Activated T-helper 1 cell treated with anti-CD3 and anti-CD28 coated beads, Interleukin-2, amount 50 U/mL, for 16 hours (primary cell): ENCODE results near the gene LAP3.
A peak's percentile ranks its signal among the peaks of the same experiment; 100 is the strongest.
"Not testable (repeated sequence)": the region's sequence is repeated elsewhere in the genome, so short reads cannot be mapped to it uniquely, and the experiment has no call there.

Experiments used
- DNase-seq, 2 donors: peaks; one replicate each; pipeline ENCODE4 v3.0.0-alpha.2; 2020; ENCODE audit warnings: low read depth in 1 of 2, low spot score in 1 of 2

LAP3 gene

DNA sequence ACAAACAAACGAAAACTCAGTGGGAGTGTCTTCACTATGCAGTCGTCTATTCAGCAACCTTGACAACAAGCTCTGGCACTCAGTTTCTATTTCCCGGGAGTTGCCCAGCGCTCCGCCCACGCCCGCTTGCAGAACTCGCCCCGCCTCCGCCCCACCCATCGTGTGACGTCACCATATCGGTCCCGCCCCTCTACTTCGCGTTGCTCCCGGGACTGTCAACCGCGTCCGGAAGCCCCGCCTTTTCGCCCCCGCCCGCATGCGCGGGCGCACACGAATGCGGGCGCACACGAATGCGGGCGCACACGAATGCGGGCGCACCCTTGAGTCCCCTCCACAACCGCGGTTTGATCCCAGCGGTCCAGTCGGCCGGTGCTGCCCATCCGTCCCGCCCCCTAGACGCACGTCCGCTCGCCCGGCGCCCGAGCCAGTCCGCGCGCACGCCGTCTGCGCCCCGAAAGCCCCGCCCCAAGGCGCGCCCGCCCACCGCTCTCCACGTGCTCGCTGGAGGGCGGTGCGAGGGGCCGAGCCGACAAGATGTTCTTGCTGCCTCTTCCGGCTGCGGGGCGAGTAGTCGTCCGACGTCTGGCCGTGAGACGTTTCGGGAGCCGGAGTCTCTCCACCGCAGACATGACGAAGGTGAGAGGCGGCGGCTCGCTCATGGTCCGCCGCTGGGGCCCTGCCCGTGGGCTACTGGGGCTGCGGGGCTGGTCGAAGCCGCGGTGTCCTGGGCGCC, at the start of gene LAP3:
LAP3 (plus strand) TSS at position 267 of the 733 bp plus-strand sequence; CDS start at position 535, 268 bp downstream.
- peak; percentile 97 to 99 for DNase-seq

DNA sequence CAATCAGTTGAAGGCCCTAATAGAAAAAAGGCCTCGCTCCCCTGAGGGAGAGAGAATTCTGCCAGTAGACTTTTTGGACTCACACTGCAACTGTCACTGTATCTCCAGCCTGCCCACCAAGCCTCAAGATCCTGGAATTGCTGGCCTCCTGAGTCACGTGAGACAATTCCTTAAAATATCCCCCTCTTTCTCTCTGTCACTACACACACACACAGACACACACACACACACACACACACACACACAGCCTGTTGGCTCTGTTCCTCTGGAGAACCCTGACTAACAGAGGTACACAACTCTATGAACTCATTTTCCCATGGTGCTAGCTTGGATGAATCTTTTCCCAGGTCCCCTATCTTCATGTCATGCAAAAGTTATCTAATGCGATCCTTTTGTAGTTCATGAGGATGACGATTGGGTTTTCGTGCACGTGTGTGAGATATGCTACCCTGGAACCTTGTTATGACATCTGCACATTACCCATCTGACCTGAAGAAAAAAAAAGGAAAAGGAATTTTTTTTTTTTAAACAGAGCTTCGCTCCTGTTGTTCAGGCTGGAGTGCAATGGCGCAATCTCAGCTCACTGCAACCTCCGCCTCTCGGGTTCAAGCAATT, 48.3 kb upstream of the LAP3 start:
- DNase-seq = no peak

DNA sequence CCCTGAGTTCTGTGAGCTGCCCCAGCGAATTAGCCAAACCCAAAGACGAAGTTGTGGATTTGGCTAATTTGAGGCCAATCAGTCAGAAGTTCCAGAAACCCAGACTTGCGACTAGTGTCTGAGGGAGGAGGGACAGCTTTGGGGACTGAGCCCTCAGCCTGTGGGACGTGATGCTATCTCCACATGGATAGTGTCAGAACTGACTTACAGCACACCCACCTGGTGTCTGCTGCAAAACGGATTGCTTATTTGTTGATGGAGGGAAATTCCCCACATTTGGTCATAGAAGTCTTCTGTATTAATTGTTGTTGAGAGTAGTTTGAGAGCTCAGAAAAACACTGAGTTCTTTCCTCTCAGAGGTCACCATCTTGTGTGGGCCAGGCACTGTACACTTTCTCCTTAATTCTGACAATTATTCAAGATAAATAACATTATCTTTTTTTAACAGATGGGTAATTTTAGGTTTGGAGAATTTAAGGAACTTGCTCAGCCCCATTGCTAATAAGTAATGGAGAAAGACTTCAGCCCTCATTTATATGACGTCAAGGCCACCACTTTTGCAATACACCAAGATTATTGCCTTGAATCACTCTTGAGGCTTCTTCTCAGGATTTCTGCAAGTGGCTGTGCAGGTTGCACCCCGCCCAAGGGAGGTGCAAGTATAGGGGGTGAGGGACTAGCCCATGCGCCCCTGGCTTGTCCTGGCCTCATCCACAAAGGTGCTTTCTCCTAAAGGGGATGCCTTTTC, 45.3 kb upstream of the LAP3 start:
- no peak for DNase-seq

DNA sequence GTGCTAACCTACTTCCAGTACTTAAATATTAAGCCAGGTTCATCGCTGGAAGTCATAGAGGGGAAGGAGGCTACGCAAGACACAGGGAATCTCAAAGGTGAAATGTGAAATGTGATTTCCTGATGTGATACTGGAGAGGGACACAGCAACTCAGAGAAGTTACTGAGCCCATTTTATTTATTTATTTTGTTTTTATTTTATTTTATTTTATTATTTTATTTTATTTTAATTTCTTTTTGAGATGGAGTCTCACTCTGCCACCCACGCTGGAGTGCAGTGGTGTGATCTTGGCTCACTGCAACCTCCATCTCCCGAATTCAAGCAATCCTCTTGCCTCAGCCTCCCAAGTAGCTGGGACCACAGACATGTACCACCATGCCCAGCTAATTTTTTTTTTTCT, 42.3 kb upstream of the LAP3 start:
- no peak for DNase-seq

DNA sequence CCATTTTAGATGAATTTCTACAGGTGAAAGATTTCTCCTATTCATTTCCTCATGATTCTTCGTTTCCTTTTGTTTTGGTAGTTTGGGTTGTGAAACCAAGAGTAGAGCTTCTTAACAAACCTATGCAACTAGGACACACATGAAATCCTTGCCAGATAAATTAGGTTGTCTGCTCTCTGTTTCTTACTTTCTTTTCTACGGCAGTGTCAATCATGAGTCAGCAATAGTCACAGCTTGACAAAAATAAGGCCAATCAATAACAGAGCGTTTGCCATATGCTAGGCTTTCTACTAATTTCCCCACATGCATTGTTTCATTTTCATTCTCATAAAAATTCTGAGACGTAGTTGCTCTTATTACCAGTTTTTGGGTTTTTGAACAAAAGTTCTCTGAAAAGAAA, 41.8 kb upstream of the LAP3 start:
- DNase-seq = no peak

DNA sequence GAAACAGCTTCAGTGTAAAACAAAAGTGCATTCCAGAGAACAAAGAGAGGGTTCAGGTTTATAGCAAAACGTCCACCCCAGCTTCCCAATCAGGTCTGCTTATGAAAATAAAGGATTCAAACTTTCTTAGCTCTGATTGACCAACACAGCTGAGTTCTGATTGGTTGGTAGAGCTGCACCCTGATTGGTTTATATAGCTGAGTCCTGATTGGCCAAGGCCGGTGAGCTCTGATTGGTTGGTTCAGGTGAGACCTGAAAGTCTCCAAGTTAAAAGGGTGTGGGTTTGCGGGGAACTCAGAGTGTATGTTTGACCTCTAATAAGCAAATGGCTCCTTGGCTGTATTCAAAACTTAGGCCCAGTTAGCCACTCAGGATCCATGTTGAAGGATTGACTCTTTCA, 41.1 kb upstream of the LAP3 start:
- DNase-seq = no peak

DNA sequence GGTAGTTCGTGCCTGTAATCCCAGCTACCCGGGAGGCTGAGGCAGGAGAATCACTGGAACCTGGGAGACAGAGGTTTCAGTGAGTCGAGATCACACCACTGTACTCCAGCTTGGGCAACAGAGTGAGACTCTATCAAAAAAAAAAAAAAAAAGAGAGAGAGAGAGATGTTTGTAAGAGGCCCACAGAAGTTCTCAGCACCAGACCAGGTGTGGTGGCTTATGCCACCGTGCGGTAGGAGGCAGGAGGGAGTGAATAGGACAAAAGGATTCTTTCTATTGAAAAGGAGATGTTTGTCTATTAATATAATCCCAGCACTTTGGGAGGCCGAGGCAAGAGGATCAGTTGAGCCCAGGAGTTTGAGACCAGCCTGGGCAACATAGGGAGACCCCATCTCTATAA, 39.9 kb upstream of the LAP3 start:
- not testable (repeated sequence) for DNase-seq

DNA sequence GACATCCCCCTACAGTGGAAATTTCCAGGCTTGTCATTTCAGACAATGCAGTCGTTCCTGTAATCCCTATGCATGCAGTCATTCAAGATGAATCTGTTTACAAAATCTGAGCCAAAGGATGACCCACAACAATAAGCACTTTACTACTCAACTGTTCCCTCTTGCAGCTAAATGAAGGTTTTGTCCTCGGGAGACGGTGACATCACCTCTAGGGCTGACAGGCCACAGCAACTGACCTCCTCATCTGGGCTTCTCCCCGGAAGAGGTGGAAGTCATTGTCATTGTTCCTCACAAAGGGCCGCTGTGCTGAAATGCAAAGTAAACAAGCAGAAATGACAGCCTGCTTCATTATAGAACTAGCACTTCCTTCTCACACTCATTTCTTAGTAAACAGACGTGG, 32.8 kb upstream of the LAP3 start:
- no peak for DNase-seq

DNA sequence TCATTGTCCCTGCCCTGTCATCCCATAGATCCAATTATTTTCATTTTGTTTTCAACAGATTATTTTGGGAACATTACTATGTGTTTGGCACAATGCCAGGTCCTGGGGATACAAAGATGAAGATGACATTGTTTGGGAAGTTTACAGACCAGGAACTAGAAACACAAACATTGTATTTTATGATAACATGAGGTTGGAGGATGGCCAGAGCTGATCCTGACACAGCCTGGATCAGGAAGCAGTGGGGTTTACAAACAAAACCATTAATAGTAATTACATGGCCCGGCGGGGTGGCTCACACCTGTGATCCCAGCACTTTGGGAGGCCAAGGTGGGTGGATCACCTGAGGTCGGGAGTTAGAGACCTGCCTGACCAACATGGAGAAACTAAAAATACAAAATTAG, 32.2 kb upstream of the LAP3 start:
- DNase-seq = no peak

DNA sequence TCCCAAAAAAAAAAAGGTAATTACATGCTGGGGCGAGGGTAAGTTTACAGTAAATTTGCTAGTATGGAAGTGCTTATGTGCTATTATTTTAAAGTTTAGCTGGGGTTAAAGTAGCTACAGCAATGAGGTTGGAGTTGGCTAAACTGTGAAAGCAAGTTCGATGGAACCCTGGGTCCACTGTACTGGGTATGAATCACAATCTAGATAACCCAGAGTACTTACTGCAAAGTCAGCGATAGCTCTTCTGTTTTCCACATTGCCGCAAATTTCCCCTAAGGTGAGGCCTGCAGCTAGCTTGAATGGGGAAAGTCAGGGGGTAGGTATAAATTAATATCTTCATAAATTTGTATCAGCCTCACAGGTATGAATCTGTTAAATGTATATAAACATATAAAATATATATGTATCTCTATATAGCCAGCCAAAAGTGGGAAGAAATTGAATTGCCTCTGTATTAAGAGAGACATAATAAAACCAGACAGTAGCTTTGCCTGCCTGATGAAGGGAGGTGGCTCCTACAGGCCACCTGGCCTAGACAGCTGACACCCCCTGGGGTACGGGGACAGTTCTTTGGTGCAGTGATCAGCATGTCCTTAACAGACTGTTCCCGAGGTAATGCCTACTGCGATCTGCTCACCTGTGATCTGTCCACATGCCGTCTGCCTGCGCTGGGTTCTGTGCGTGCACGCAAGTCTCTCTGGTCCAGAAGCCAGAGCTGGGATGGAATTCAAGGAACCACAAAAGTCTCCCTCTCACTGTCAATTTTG, 31.4 kb upstream of the LAP3 start:
- no peak for DNase-seq

DNA sequence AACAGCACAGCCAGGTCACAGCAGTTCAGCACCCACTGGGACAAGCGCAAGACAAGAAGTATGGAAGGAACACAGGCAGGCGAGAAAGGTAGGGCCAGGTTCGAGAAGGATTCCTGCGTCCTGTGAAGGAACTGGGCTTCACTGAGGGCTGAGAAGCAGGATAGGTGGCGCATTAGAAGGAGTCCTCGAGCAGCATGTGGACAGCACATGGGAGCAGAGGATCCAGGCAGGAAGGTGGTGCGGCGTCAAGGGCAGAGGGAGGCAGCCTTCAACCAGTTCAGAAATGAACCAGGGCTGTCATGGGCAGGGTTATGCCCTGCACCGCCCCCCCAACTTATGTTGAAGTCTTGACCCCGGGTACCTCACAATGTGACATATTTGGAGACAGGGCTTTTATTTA, 30.8 kb upstream of the LAP3 start:
- DNase-seq = no peak

DNA sequence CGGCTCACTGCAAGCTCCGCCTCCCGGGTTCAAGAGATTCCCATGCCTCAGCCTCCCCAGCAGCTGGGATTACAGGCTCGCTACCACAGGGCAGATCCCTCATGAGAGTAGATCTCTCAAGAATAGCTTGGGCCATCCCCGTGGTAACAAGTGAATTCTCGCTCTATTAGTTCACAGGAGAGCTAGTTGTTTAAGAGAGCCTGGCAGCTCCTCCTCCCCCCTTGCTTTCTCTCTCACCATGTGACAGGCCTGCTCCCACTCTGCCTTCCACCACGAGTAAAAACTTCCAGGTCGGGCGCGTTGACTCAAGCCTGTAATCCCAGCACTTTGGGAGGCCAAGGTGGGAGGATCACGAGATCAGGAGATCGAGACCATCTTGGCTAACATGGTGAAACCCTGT, 30.3 kb upstream of the LAP3 start:
- no peak for DNase-seq

DNA sequence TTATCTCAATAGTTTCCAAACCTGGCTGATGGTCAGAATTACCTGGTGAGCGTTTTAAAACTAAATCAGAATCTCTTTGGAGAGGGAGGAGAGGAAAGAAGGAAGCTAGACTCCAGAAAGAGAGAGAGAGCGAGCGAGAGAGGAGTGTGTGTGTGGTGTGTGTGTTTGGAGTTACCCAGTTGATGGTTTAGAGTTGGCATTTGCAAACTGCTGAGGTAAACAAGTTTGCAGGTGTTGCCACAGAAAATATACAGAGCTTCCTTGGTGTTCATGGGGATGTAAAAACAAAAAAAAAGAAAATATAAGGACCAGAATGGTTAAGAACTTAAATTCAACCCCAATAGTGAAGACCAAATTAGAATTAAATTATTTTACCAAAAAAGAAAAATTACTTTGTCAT, 26.4 kb upstream of the LAP3 start:
- DNase-seq = no peak

DNA sequence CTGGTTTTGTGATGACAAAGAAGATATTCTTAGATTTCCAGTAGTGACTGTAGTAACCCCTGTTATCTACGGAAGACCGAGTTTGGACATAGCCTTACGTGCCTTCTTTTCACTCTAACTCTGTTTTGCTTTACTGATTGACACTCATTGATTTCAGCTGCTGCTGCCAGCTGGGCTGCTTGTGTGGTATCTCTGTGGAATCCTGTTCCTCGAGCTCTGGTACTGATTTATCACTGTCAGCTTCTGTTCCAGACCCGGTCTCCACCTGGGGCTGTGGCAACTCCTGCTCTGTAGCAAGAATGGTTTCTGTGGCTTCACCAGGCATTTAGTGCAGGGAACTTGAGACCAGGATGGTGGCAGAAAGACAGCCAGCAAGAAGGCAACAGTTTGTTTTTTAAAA, 24.6 kb upstream of the LAP3 start:
- no peak for DNase-seq

DNA sequence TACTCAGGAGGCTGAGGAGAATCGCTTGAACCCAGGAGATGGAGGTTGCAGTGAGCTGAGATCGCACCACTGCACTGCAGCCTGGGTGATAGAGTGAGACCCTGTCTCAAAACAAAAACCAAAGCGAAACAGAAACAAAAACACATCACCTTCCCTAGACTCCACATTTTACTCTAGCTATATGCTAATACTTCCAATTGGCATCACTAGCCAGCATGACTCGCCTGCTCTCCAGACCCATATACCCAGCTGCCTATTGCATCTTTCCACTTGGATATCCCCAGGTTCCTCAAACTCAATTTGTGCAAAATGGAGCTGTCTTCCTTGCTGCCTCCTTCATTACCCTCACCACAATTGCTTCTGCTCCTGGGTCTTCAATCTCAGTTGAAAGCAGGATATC, 22.4 kb upstream of the LAP3 start:
- no peak for DNase-seq

DNA sequence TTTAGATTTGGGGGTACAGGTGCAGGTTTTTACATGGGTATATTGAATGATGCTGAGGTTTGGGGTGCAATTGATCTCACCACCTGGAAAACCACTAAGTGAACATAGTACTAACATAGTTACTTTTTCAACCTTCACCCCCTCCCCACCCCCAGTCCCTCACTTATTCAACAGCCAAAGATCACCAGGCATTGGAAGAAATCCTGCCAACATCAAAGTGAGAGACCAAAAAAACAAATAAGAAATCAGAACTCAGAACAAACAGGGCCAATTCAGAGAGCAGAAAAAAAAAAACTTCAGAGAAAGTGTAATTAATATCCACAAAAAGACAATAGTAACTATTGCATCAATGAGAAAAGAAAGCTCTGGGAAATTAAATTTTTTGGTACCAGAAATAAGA, 20.5 kb upstream of the LAP3 start:
- DNase-seq = no peak

DNA sequence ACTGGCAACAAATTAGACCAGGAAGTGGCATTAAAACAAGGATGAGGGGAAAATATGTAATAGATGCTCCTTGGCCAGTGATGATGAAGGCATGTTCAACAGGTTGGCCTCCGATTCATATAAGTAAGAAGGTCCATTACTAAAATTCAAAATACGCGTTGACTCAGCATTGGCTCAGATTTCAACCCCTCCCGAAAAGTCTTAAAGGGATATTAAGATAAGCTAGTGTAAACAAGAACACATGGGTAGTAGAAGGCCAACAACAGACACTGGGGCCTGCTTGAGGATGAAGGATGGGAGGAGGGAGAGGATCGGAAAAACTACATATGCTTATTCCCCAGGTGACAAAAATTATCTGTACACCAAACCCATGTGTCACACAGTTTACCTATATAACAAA, 19.1 kb upstream of the LAP3 start:
- no peak for DNase-seq

DNA sequence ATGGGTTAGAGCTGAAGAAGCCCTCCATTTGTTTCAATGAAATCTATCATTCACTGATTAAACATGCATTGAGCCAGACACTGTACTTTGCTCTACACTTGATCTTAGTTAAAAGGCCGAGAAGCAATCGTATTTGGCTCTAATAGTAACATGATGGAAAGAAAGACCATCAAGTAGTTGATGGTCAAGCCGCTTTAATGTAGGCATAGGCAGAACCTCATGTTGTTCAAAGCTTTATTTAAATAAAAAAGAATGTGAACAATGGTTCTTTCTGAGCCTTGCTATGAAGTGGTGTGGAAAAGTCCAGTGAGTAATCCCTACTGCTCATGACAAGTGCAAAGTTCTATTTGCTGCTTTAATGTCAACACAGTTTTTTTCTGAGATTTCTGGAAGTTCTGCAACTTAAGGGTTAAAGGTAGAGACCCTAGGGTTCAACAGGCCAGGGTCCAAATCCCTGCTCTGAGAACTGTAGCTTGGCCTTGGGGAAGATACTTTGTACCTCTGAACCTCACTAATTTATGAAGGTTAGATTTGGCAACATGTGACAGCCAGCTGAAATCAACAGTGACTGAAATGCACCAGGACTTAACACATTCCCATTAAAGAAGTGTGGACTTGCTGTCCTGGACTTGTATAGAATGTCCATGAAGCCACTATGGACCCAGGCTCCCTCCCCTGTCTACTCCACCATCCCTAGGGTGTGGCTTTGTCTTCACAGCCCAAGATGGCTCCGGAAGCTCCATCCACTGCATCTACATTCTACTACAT, 17.9 kb upstream of the LAP3 start:
- no peak for DNase-seq

DNA sequence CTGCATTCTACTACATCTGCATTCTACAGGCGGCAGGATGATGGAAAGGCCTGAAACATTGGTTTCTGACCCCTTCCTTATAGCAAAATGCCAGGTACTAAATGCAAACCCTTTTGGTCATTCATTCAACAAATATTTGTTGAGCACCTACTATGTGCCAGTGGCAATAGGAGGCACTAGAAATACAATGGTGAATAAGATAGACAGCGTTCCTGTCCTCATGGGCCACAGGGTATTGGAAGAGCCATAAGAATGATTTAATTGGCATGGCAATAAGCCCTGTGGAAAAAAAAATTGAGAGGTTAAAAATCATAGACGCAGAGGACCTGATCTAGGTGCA, 17.3 kb upstream of the LAP3 start:
- DNase-seq = no peak

DNA sequence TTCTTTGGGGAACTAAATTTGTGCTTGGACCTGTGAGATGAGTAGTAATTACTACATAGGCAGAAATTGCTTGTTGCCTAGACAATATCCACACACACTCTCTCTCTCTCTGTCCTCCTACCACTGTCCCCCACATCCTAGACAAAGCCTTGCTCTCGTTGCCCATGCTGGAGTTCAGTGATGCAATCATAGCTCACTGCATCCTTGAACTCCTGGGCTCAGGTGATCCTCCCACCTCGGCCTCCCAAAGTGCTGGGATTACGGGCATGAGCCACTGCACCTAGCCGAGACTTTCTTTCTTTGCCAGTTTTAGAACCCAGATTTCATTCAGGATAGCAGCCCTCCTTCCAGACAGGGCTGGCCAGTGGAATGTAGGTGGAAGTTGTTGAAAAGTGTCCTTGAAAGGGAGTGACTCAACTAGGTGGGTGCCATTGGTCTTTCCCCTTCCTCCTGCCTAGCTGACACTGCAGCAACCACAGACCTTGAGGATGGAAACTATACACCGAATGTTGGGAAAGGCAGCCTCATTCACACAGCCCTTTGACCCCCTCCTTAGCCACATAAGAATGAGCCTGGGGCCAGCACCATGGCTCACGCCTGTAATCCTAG, 16.8 kb upstream of the LAP3 start:
- no peak for DNase-seq
